ENCODE measurements around the gene SFMBT2. TPM values are rescaled to one million over a fixed set of nuclear protein-coding genes. Genes with fewer than 3 reads are reported as not detected.
A peak's percentile ranks its signal among the peaks of the same experiment; 100 is the strongest.

Gene SFMBT2
- total RNA-seq, 2 donors from 2014 or later, result 7.9 TPM

DNA sequence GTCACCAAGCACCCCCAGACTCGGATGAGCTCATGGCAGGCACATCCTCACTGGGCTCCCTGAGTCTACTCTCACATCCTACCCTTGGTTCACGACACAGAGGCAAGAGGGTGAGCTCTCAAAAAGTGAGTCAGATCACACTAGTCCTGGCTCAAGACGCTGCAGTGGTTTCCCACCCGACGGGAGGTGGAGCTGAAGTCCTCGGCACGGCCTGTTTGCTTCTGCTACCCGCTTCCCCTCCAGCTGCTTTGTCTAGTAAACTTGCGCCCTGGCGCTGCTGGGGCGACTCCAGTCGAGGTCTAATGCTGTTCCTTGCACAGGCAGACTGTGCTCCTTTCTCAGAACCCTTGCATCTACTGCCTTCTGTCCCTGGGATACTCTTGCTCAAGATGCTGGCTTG is 13.5 kb upstream of the SFMBT2 start:
- no peak overlapping the region for H3K4me3 ChIP-seq
- H3K27ac ChIP-seq, result no peak overlapping the region
- H3K27me3 ChIP-seq, result no peaks in the 10 kb centered on the region
- no peaks in the 10 kb centered on the region for H3K36me3 ChIP-seq
- TF ChIP-seq, protein P1, sequence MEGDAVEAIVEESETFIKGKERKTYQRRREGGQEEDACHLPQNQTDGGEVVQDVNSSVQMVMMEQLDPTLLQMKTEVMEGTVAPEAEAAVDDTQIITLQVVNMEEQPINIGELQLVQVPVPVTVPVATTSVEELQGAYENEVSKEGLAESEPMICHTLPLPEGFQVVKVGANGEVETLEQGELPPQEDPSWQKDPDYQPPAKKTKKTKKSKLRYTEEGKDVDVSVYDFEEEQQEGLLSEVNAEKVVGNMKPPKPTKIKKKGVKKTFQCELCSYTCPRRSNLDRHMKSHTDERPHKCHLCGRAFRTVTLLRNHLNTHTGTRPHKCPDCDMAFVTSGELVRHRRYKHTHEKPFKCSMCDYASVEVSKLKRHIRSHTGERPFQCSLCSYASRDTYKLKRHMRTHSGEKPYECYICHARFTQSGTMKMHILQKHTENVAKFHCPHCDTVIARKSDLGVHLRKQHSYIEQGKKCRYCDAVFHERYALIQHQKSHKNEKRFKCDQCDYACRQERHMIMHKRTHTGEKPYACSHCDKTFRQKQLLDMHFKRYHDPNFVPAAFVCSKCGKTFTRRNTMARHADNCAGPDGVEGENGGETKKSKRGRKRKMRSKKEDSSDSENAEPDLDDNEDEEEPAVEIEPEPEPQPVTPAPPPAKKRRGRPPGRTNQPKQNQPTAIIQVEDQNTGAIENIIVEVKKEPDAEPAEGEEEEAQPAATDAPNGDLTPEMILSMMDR (IDR thresholded peaks at IDR 0.05), result no peak
- no peaks in the 10 kb centered on the region for H3K9me3 ChIP-seq
- DNase-seq (ENCODE audit: low spot score), result no peak
- H3K4me1 ChIP-seq, result no peaks in the 10 kb centered on the region

DNA sequence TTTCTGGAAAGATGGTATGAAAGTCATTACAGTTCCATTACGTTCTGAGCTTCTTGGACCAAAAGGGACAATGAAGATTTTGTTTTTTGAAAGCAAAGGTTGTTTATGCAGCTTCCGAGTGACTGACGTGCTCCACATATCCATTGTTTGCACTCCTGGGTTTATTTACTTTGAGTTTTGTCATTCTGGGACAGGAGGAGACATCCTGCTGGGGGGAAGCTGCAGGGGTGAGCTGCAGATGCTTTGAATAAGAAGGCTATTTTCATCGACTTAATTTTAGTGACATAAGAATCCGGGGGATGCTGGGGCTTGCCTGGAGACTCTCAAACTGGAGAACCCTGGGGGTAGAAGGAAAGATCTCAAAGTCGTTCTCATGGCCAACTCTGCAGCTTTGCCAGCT is 12.7 kb upstream of the SFMBT2 start:
- Histone ChIP-seq H3K27me3 (no peaks in the 10 kb centered on the region), H3K4me1 (no peaks in the 10 kb centered on the region), H3K27ac (no peak overlapping the region), H3K36me3 (no peaks in the 10 kb centered on the region), H3K9me3 (no peaks in the 10 kb centered on the region), H3K4me3 (no peak overlapping the region)
- no peak for DNase-seq (ENCODE audit: low spot score)
- TF ChIP-seq, protein P1 (IDR thresholded peaks at IDR 0.05), result no peak

DNA sequence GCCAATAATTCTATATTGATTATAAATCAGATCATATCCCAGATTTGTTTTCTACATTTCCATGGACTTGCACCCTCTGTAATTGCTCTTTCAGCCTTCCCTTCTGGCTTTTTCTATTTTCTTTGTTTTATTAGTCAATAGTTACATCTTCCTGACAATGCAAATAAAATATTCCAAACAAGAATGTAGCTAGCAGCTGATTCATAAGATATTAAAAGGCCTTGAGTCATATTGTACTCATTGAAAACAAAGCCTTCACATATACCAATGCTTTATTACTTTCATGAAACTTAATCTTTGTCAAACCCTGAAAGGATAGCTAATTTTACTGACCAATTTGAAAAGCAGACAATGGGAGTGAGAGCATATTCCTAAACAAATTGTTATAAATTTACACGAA is 10.7 kb upstream of the SFMBT2 start:
- no peaks in the 10 kb centered on the region for H3K36me3 ChIP-seq
- no peaks in the 10 kb centered on the region for H3K4me1 ChIP-seq
- no peak overlapping the region for H3K27ac ChIP-seq
- DNase-seq (ENCODE audit: low spot score), result no peak
- TF ChIP-seq, protein P1 (IDR thresholded peaks at IDR 0.05), result no peak
- no peaks in the 10 kb centered on the region for H3K9me3 ChIP-seq
- H3K4me3 ChIP-seq, result no peak overlapping the region
- no peaks in the 10 kb centered on the region for H3K27me3 ChIP-seq

DNA sequence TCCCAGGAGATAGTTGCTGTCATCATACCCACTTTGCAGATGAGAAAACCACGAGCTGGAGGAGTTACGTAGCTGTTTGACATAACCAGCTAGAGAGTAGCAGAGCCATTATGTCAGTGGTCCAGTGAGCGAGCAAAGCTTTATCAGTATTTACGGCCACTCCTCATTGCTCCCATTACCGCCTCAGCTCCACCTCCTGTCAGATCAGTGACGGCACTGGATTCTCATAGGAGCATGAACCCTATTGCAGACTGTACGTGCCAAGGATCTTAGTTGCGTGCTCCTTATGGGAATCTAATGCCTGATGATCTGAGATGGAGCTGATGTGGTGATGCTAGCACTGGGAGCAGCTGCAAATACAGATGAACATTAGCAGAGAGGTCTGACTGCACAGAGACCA is 9.2 kb upstream of the SFMBT2 start:
- H3K4me1 ChIP-seq, result no peaks in the 10 kb centered on the region
- TF ChIP-seq, protein P1 (IDR thresholded peaks at IDR 0.05), result no peak
- no peaks in the 10 kb centered on the region for H3K36me3 ChIP-seq
- no peak for DNase-seq (ENCODE audit: low spot score)
- no peaks in the 10 kb centered on the region for H3K9me3 ChIP-seq
- H3K4me3 ChIP-seq, result no peak overlapping the region
- H3K27me3 ChIP-seq, result no peaks in the 10 kb centered on the region
- H3K27ac ChIP-seq, result no peak overlapping the region

DNA sequence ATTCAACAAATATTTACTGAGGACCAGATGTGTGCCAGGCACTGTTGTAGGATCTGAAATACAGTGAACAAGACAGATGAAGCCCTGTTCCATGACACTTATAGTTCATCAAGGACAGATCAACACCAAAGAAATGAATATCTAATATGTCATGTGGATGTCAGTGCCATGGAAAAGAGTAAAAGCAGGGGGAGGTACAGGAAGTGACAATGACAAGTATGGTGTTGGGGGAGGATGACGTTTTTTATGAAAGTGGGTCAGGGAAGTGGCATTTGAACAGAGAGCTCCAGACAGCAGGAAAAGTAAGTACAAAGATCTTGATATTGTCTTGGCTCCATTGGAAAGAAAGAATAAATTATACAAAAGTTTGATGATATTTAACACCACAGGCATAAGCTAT is 7.0 kb upstream of the SFMBT2 start:
- Histone ChIP-seq H3K27me3 (no peaks in the 10 kb centered on the region), H3K27ac (no peak overlapping the region), H3K36me3 (no peaks in the 10 kb centered on the region), H3K4me1 (peaks cover 0 to 4% of the 10 kb centered on the region in 2 donors), H3K4me3 (no peak overlapping the region), H3K9me3 (no peaks in the 10 kb centered on the region)
- TF ChIP-seq, protein P1 (IDR thresholded peaks at IDR 0.05), result no peak
- DNase-seq (ENCODE audit: low spot score), result no peak

DNA sequence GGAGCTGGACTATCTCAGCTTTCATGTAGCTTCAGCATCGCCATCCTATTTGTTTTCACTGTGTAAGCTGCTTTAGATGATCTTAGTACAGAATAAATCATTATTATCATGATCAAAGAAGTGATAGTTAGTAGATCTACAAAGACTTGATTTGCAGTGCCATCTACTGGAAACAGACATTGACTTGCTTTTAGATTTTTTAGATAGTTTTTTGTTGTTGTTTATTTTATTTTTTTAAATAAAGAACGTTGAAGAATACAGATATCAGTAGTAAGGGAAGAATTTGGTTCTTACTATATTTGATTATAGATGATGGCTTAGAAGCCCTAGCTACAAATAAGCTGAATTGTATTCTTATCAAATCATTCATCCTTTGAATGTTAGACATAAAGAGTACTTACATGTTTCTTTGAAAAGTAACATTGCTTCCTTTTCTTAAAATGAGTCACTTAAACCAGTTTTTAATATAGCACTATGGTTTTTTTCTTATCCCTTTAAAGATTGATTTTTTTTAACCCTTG is 6.3 kb upstream of the SFMBT2 start:
- H3K4me3 ChIP-seq, result no peak overlapping the region
- H3K27me3 ChIP-seq, result no peaks in the 10 kb centered on the region
- peaks cover 0 to 10% of the 10 kb centered on the region in 2 donors for H3K4me1 ChIP-seq
- no peak overlapping the region for H3K27ac ChIP-seq
- TF ChIP-seq, protein P1 (IDR thresholded peaks at IDR 0.05), result peak; percentile 28 to 70
- no peaks in the 10 kb centered on the region for H3K9me3 ChIP-seq
- no peaks in the 10 kb centered on the region for H3K36me3 ChIP-seq
- no peak for DNase-seq (ENCODE audit: low spot score)

Data from right atrium auricular region (tissue), 2 donors.